Astrocyte of the spinal cord (primary cell): ENCODE measurements around the gene GUCA2A.

Experiments
- DNase-seq: peaks from one replicate; pipeline ENCODE4 v3.0.0; 2011; ENCODE audit warnings: low read depth, low spot score
- H3K4me3 ChIP-seq: 2 replicates; pipeline ENCODE4 v1.5.1; 2011; ENCODE audit warnings: low read depth, mild to moderate bottlenecking, low read length, moderate library complexity
- in situ Hi-C: cut with HindIII; loops from 2 replicates; pipeline ENCODE4 v1.10.0; 2017; ENCODE audit warnings: low sequenced_read_pairs
- TF ChIP-seq, protein P1 (sequence below): IDR thresholded peaks from 2 replicates; pipeline ENCODE4 v1.5.1; 2012; ENCODE audit warnings: low read depth, mild to moderate bottlenecking, low read length, inconsistent platforms

GUCA2A gene

GRCh38 chr1:42157667-42158066 is 6.9 kb downstream of the GUCA2A start:
- no peak overlapping the region for H3K4me3 ChIP-seq
- in situ Hi-C loops: no loop called here
- TF ChIP-seq, protein P1, sequence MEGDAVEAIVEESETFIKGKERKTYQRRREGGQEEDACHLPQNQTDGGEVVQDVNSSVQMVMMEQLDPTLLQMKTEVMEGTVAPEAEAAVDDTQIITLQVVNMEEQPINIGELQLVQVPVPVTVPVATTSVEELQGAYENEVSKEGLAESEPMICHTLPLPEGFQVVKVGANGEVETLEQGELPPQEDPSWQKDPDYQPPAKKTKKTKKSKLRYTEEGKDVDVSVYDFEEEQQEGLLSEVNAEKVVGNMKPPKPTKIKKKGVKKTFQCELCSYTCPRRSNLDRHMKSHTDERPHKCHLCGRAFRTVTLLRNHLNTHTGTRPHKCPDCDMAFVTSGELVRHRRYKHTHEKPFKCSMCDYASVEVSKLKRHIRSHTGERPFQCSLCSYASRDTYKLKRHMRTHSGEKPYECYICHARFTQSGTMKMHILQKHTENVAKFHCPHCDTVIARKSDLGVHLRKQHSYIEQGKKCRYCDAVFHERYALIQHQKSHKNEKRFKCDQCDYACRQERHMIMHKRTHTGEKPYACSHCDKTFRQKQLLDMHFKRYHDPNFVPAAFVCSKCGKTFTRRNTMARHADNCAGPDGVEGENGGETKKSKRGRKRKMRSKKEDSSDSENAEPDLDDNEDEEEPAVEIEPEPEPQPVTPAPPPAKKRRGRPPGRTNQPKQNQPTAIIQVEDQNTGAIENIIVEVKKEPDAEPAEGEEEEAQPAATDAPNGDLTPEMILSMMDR: no peak
- no peak for DNase-seq

DNA sequence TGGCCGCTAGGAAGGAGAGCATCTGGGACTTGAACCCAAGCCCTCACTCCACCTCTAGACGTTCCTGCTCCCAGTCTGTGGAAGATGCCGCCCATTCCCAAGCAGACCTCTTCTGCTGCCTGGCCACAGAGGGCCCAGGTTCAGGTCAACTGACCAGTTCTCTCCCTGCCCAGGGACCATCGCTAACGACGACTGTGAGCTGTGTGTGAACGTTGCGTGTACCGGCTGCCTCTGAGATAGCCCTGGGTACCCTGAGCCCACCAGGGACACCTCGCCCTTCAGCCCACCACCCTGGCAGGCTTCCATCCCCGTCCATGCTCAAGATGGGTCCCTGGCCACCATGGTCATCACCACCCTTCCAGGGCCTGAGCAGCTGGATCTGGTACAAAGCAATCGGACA is 9.2 kb downstream of the GUCA2A start:
- in situ Hi-C loops: no loop called here
- TF ChIP-seq, protein P1: no peak
- DNase-seq: no peak
- no peak overlapping the region for H3K4me3 ChIP-seq

DNA sequence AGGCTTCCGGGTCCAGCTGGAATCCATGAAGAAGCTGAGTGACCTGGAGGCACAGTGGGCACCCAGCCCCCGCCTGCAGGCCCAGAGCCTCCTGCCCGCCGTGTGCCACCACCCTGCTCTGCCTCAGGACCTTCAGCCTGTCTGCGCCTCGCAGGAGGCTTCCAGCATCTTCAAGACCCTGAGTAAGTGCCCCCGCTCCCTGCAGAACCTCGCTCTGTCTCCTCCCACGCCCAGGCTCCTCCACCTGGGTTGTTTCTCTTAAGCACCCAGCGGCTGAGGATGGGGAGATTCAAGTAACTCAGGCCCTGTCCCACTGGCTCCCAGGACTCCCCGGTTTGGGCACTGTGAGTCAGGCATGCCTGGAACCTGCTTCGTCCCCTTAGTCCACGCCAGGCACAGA is 9.9 kb downstream of the GUCA2A start:
- TF ChIP-seq, protein P1: no peak
- in situ Hi-C loops: no loop called here
- no peak for DNase-seq
- no peak overlapping the region for H3K4me3 ChIP-seq

GRCh38 chr1:42153624-42154023 is 10.9 kb downstream of the GUCA2A start:
- TF ChIP-seq, protein P1: no peak
- no peak overlapping the region for H3K4me3 ChIP-seq
- in situ Hi-C loops: no loop called here
- DNase-seq: no peak

GRCh38 chr1:42152907-42153600 is 11.5 kb downstream of the GUCA2A start, which contains the start of gene GUCA2B:
GUCA2B (plus strand) TSS chr1:42153410; CDS start chr1:42153451, 41 bp downstream.
- no peak within 1 kb of the TSS for H3K4me3 ChIP-seq
- TF ChIP-seq, protein P1: no peak
- DNase-seq: no peak
- in situ Hi-C loops: no loop called here

GRCh38 chr1:42152119-42152518 is 12.4 kb downstream of the GUCA2A start:
- H3K4me3 ChIP-seq: no peak overlapping the region
- in situ Hi-C loops: no loop called here
- no peak for DNase-seq
- TF ChIP-seq, protein P1: no peak
